Activated CD8-positive, alpha-beta memory T cell treated with anti-CD3 and anti-CD28 coated beads for 36 hours (primary cell): Measurements from ENCODE around the gene RCAN2. TPM values are rescaled to one million over a fixed set of nuclear protein-coding genes. Genes with fewer than 3 reads are reported as not detected.

Experiments
- total RNA-seq, 2 experiments: library from RNA; stranded (reverse); gene quantifications; one replicate each; pipeline ENCODE4 v1.2.3, GENCODE V29; 2021

RCAN2 gene
- total RNA-seq, 2 experiments from 2014 or later, result 0.36 to 0.55 TPM

Other genes starting within 250 kb of the RCAN2 start
- not detected for gene CYP39A1, start 161.4 kb upstream of the RCAN2 start, total RNA-seq
- gene SLC25A27, start 161.5 kb upstream of the RCAN2 start, total RNA-seq, result 1 to 10 TPM; 1.1 to 1.5 TPM
- gene TDRD6, start 196.4 kb upstream of the RCAN2 start, total RNA-seq, result not detected
- not detected for gene PLA2G7, start 243.9 kb upstream of the RCAN2 start, total RNA-seq